Right lobe of liver (tissue), 4 donors: Measurements from ENCODE around the gene HECTD1.

Source experiments
- CTCF ChIP-seq, 4 donors: fragments of 200-600 bp in 3 of 4; fragments of 450-650 bp in 1 of 4; IDR thresholded peaks; one replicate each; pipeline versions ENCODE4 v1.5.1 to v1.8.0; 2016 to 2022; ENCODE audit warnings: antibody characterized with exemption in 4 of 4, mild to moderate bottlenecking in 2 of 4
- POLR2A ChIP-seq: fragments of 450-650 bp; IDR thresholded peaks from one replicate; pipeline ENCODE4 v1.6.1; 2017; ENCODE audit warnings: antibody characterized with exemption, mild to moderate bottlenecking
- donor health status: DM: no; HTN: no; CAD: no.
- donor health status: DM: no; HTN: no; CAD: no.
- donor health status: DM: no; HTN: yes; CAD: no.

- TF ChIP-seq CTCF (IDR thresholded peaks at IDR 0.05) (no peak), POLR2A (no peak)
These were observed 18.0 kb downstream of the HECTD1 start for GRCh38 chr14:31189346-31190218.
